ENCODE data around the gene NIM1K.
"Not testable (repeated sequence)": the region's sequence is repeated elsewhere in the genome, so short reads cannot be mapped to it uniquely, and the experiment has no call there.

NIM1K gene

GRCh38 chr5:43315263-43315662, 123.2 kb downstream of the NIM1K start:
- DNase-seq, result no peak

- DNase-seq, result no peak
Measured at GRCh38 chr5:43315682-43316081, 123.7 kb downstream of the NIM1K start.

GRCh38 chr5:43316421-43316820, 124.4 kb downstream of the NIM1K start:
- no peak for DNase-seq

- DNase-seq, result no peak
Measured at GRCh38 chr5:43320846-43321245, 128.8 kb downstream of the NIM1K start.

GRCh38 chr5:43323488-43323887, 131.5 kb downstream of the NIM1K start:
- DNase-seq, result not testable (repeated sequence)

- DNase-seq, result not testable (repeated sequence)
Measured at GRCh38 chr5:43325624-43326023, 133.6 kb downstream of the NIM1K start.
